C4-2B (cell line): ENCODE results near the gene EIF3B.
"Not testable (repeated sequence)": the region's sequence is repeated elsewhere in the genome, so short reads cannot be mapped to it uniquely, and the experiment has no call there.

Source experiments
- H3K27ac ChIP-seq: fragments of 450-650 bp; 2 replicates; pipeline ENCODE4 v1.5.1; 2017
- ZFX ChIP-seq: fragments of 450-650 bp; IDR thresholded peaks from 2 replicates; pipeline ENCODE4 v1.6.1; 2017
- TF ChIP-seq, protein P1 (sequence below): fragments of 450-650 bp; conservative IDR thresholded peaks from 2 replicates; pipeline ENCODE4 v1.5.1; 2017; ENCODE audit warnings: mild to moderate bottlenecking

The EIF3B gene

GRCh38 chr7:2314209-2314955 lies 40.2 kb upstream of the EIF3B start, which contains the start of gene SNX8:
Gene SNX8 (minus strand): TSS chr7:2314441. CDS start chr7:2314421, 20 bp downstream.
- no peak for TF ChIP-seq ZFX
- TF ChIP-seq, protein P1, sequence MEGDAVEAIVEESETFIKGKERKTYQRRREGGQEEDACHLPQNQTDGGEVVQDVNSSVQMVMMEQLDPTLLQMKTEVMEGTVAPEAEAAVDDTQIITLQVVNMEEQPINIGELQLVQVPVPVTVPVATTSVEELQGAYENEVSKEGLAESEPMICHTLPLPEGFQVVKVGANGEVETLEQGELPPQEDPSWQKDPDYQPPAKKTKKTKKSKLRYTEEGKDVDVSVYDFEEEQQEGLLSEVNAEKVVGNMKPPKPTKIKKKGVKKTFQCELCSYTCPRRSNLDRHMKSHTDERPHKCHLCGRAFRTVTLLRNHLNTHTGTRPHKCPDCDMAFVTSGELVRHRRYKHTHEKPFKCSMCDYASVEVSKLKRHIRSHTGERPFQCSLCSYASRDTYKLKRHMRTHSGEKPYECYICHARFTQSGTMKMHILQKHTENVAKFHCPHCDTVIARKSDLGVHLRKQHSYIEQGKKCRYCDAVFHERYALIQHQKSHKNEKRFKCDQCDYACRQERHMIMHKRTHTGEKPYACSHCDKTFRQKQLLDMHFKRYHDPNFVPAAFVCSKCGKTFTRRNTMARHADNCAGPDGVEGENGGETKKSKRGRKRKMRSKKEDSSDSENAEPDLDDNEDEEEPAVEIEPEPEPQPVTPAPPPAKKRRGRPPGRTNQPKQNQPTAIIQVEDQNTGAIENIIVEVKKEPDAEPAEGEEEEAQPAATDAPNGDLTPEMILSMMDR: no peak
- peak within 1 kb of the TSS; percentile 69 for H3K27ac ChIP-seq

DNA sequence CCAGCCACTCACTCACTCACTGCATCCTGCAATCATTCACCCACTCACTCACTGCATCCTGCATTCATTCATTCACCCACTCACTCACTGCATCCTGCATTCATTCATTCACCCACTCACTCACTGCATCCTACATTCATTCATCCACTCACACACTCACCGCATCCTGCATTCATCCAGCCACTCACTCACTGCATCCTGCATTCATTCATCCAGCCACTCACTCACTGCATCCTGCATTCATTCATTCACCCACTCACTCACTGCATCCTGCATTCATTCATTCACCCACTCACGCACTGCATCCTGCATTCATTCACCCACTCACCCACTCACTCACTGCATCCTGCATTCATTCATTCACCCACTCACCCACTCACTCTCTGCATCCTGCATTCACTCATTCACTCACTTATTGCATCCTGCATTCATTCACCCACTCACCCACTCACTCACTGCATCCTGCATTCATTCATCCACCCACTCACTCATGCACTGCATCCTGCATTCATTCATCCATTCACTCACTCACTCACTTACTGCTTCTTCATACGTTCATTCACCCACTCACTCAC lies 39.6 kb upstream of the EIF3B start:
- H3K27ac ChIP-seq: not testable (repeated sequence)

DNA sequence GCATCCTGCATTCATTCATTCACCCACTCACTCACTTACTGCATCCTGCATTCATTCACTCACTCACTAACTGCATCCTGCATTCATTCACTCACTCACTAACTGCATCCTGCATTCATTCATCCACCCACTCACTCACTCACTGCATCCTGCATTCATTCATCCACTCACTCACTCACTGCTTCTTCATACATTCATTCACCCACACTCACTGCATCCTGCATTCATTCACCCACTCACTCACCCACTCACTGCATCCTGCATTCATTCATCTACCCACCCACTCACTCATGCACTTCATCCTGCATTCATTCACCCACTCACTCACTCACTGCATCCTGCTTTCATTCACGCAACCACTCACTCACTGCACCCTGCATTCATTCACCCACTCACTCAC lies 38.8 kb upstream of the EIF3B start:
- TF ChIP-seq, protein P1: no peak
- TF ChIP-seq ZFX: no peak
- no peak overlapping the region for H3K27ac ChIP-seq

DNA sequence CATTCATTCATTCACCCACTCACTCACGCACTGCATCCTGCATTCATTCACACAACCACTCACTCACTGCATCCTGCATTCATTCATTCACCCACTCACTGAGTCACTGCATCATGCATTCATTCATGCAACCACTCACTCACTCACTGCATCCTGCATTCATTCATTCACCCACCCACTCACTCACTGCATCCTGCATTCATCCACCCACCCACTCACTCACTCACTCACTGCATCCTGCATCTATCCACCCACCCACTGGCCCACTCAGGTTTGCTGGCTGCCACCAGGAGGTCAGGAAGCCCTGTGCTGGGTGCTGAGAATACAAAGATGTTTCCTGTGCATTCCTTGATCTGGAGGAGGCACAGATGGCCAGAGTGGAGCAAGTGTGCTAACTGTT lies 38.0 kb upstream of the EIF3B start:
- no peak overlapping the region for H3K27ac ChIP-seq
- TF ChIP-seq ZFX: no peak
- TF ChIP-seq, protein P1: no peak

DNA sequence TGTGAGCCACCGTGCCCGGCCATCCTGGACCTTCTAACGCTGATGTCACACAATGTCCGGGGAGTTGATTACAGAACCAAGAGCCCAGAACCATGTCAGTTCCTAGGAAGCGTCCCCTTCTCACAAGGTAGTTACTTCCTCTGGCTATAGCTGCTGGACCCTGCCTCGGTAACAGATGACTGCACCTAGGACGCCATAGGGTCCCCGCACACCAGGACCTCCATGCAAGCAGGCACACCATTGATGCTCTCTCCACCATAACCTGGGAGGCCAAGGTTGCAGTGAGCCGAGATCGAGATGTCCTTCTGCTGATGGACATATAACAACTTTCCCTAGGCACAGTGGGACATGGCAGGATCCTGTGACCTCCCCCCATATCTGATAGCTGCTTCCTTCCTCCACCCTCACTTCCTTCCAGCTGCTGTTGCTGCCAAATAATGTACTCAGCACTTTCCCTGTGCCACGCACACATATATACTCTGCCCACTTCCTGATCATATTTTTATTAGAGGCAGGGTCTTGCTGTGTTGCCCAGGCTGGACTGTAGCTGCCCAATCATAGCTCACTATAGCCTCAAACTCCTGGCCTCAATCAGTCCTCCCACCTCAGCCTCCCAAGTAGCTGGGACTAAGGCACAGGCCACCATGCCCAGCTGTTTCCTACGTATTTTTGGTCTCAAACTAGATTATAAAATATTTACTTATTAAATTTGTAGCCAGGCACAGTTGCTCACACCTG lies 36.9 kb upstream of the EIF3B start:
- TF ChIP-seq, protein P1: no peak
- TF ChIP-seq ZFX: no peak
- no peak overlapping the region for H3K27ac ChIP-seq

- TF ChIP-seq, protein P1: no peak
- no peak for TF ChIP-seq ZFX
- H3K27ac ChIP-seq: no peak overlapping the region
Measured at GRCh38 chr7:2321020-2321419, 33.6 kb upstream of the EIF3B start.

GRCh38 chr7:2325162-2325561 lies 29.5 kb upstream of the EIF3B start:
- TF ChIP-seq, protein P1: no peak
- TF ChIP-seq ZFX: no peak
- no peak overlapping the region for H3K27ac ChIP-seq
